PC-3 (cell line): Measurements from ENCODE around the gene ARSB. TPM values are rescaled to one million over a fixed set of nuclear protein-coding genes. Genes with fewer than 3 reads are reported as not detected.
"Not testable (repeated sequence)": the region's sequence is repeated elsewhere in the genome, so short reads cannot be mapped to it uniquely, and the experiment has no call there.

Experiments used
- ATAC-seq: fragments of 200-7000 bp; cut with Tn5 transposase; 2 replicates; pipeline ENCODE4 v1.9.1; 2020; ENCODE audit warnings: mild to moderate bottlenecking, moderate library complexity
- BruUV-seq: library from RNA; stranded (reverse); fragments of 400-500 nt; replicated peaks from 2 replicates; lab custom pipeline; 2021; lab: Mats Ljungman, UMichigan
- CTCF ChIA-PET: fragments of 300-600 bp; sonication (Branson Sonifier 250); formaldehyde crosslinking; loops from one replicate; lab custom pipeline; 2022; ENCODE audit warnings: antibody characterized with exemption; lab: Charles Lee
- POLR2A ChIA-PET: fragments of 300-600 bp; sonication (Branson Sonifier 250); formaldehyde crosslinking; loops from one replicate; lab custom pipeline; 2022; ENCODE audit warnings: antibody characterized with exemption; ENCODE audit not compliant: unreplicated experiment; lab: Charles Lee
- DNase-seq: peaks from one replicate; pipeline ENCODE4 v3.0.0-alpha.2; 2015
- H2AFZ ChIP-seq: fragments of 300-600 bp; sonication (generic); 2 replicates; pipeline ENCODE4 v1.6.0; 2016; ENCODE audit warnings: antibody characterized with exemption, low read length
- H3F3A ChIP-seq: fragments of 300-600 bp; sonication (generic); one replicate; pipeline ENCODE4 v1.6.0; 2017; ENCODE audit warnings: antibody characterized with exemption, low read length, control low read depth, mild to moderate bottlenecking; ENCODE audit not compliant: unreplicated experiment
- H3K27ac ChIP-seq: fragments of 300-600 bp; sonication (generic); 2 replicates; pipeline ENCODE4 v1.5.1; 2016; ENCODE audit warnings: mild to moderate bottlenecking, low read length
- H3K27me3 ChIP-seq: fragments of 300-600 bp; sonication (generic); 2 replicates; pipeline ENCODE4 v1.6.1; 2016; ENCODE audit warnings: low read length, mixed read lengths
- H3K36me3 ChIP-seq: fragments of 300-600 bp; sonication (generic); 2 replicates; pipeline ENCODE4 v1.6.1; 2016; ENCODE audit warnings: low read depth, mixed run types, low read length, mixed read lengths
- H3K4me1 ChIP-seq: fragments of 300-600 bp; sonication (generic); 2 replicates; pipeline ENCODE4 v1.5.1; 2016; ENCODE audit warnings: low read length; ENCODE audit not compliant: insufficient read depth
- H3K4me2 ChIP-seq: fragments of 300-600 bp; sonication (generic); 2 replicates; pipeline ENCODE4 v1.6.0; 2016; ENCODE audit warnings: low read length
- H3K4me3 ChIP-seq: fragments of 300-600 bp; sonication (generic); 2 replicates; pipeline ENCODE4 v1.5.1; 2016; ENCODE audit warnings: mild to moderate bottlenecking, low read length, mixed read lengths
- H3K79me2 ChIP-seq: fragments of 300-600 bp; sonication (generic); 2 replicates; pipeline ENCODE4 v1.6.1; 2017; ENCODE audit warnings: low read length, mixed read lengths
- H3K9ac ChIP-seq: fragments of 300-600 bp; sonication (generic); 2 replicates; pipeline ENCODE4 v1.6.0; 2016; ENCODE audit warnings: mild to moderate bottlenecking, low read length
- H3K9me2 ChIP-seq: fragments of 300-600 bp; sonication (generic); replicated peaks from 2 replicates; pipeline ENCODE4 v1.6.1; 2016; ENCODE audit warnings: mixed run types, low read length, mixed read lengths
- H3K9me3 ChIP-seq: fragments of 300-600 bp; sonication (generic); 2 replicates; pipeline ENCODE4 v1.6.1; 2016; ENCODE audit warnings: low read length, mixed read lengths
- H4K20me1 ChIP-seq: fragments of 300-600 bp; sonication (generic); 2 replicates; pipeline ENCODE4 v1.6.1; 2016; ENCODE audit warnings: low read length, mixed read lengths
- CTCF ChIP-seq: fragments of 300-600 bp; sonication (generic); conservative IDR thresholded peaks from 2 replicates; pipeline ENCODE4 v1.5.1; 2017; ENCODE audit warnings: antibody characterized with exemption, low read depth, mild to moderate bottlenecking, low read length
- EZH2 ChIP-seq: fragments of 300-600 bp; sonication (generic); IDR thresholded peaks from one replicate; pipeline ENCODE4 v1.6.1; 2017; ENCODE audit warnings: antibody characterized with exemption, mild to moderate bottlenecking, low read length; ENCODE audit not compliant: unreplicated experiment
- EZH2phosphoT487 ChIP-seq: fragments of 300-600 bp; sonication (generic); IDR thresholded peaks from 2 replicates; pipeline ENCODE4 v1.6.1; 2018; ENCODE audit warnings: mild to moderate bottlenecking, antibody characterized with exemption, low read length, borderline replicate concordance
- intact Hi-C: fragments of 100-400 bp; cut with micrococcal nuclease; formaldehyde crosslinking; loops from 2 replicates; pipeline ENCODE4 v1.9.0; 2023
- total RNA-seq: library from RNA; depleted of rRNA; stranded (reverse); fragments of >200 nt; gene quantifications from 2 replicates; pipeline ENCODE4 v1.2.3, GENCODE V29; 2014

ARSB gene
- total RNA-seq, 1 experiment from 2014 or later, result 8.1 TPM

DNA sequence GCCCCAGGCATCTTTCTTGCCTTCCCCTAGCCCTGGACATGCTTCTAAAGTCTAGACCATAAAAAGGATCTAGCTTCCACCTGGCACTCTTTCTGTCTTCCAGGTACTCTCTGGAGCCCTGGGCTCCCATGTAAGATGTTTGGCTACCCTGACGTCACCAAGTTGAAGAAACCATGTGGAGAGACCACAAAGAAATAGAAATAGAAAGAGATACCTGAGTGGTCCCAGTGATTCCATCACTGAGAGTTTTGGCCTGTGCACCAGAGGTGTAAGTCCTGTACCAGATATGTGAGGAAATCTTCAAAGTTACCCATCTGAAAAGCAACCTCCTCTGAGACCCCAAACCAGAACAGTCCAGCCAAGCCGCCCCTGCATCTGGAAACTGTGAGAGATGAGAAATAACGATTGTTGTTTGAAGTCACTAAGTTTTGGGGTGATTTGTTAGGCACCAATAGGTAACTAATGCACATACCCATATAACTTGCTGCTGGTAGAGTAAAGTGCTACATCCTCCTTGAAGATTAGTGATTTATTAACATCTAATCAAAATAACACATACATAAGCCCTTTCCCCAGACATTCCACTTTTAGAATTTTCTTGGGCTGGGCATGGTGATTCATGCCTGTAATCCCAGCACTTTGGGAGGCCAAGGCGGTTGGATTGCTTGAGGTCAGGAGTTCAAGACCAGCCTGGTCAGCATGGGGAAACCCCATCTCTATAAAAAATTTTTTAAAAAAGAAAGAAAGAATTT lies 250.8 kb downstream of the ARSB start:
- H3K27me3 ChIP-seq, result no peaks in the 10 kb centered on the region
- H3K79me2 ChIP-seq, result no peaks in the 10 kb centered on the region
- H3K9ac ChIP-seq, result no peak overlapping the region
- H4K20me1 ChIP-seq, result no peaks in the 10 kb centered on the region
- no peaks in the 10 kb centered on the region for H3K9me3 ChIP-seq
- H3K4me3 ChIP-seq, result no peak overlapping the region
- H2AFZ ChIP-seq, result no peak overlapping the region
- no peaks in the 10 kb centered on the region for H3K4me1 ChIP-seq
- POLR2A ChIA-PET, result no interaction called here
- no peak overlapping the region for H3K27ac ChIP-seq
- BruUV-seq, result no TSS peak
- H3F3A ChIP-seq, result no peaks in the 10 kb centered on the region
- no peak for ATAC-seq
- CTCF ChIA-PET, result no interaction called here
- intact Hi-C loops, result no loop called here
- no peaks in the 10 kb centered on the region for H3K9me2 ChIP-seq
- TF ChIP-seq CTCF (no peak), EZH2phosphoT487 (no peak), EZH2 (no peak)
- H3K4me2 ChIP-seq, result no peak overlapping the region
- no peak for DNase-seq
- no peaks in the 10 kb centered on the region for H3K36me3 ChIP-seq

- H3K9me3 ChIP-seq, H3K79me2 ChIP-seq, POLR2A ChIA-PET, BruUV-seq, H3K27me3 ChIP-seq, H3K9me2 ChIP-seq, H2AFZ ChIP-seq, H3K4me2 ChIP-seq, H3K9ac ChIP-seq, H3K36me3 ChIP-seq, H3K4me1 ChIP-seq, DNase-seq, H3K4me3 ChIP-seq, CTCF ChIA-PET, H3K27ac ChIP-seq, intact Hi-C loops, H4K20me1 ChIP-seq, H3F3A ChIP-seq, ATAC-seq: not testable (repeated sequence)
Measured at GRCh38 chr5:78732721-78733120, 252.4 kb downstream of the ARSB start.

GRCh38 chr5:78731884-78732283 lies 253.2 kb downstream of the ARSB start:
- no peaks in the 10 kb centered on the region for H3K79me2 ChIP-seq
- TF ChIP-seq CTCF (no peak), EZH2phosphoT487 (no peak), EZH2 (no peak)
- H4K20me1 ChIP-seq, result no peaks in the 10 kb centered on the region
- no peaks in the 10 kb centered on the region for H3K4me1 ChIP-seq
- H3K4me2 ChIP-seq, result no peak overlapping the region
- no peak overlapping the region for H3K9ac ChIP-seq
- no TSS peak for BruUV-seq
- H3K27me3 ChIP-seq, result no peaks in the 10 kb centered on the region
- intact Hi-C loops, result no loop called here
- no peak overlapping the region for H3K4me3 ChIP-seq
- H3K9me2 ChIP-seq, result no peaks in the 10 kb centered on the region
- H3F3A ChIP-seq, result no peaks in the 10 kb centered on the region
- DNase-seq (peak; percentile 18), ATAC-seq (no peak)
- H3K36me3 ChIP-seq, result no peaks in the 10 kb centered on the region
- no peaks in the 10 kb centered on the region for H3K9me3 ChIP-seq
- H2AFZ ChIP-seq, result no peak overlapping the region
- CTCF ChIA-PET, result no interaction called here
- POLR2A ChIA-PET, result no interaction called here
- H3K27ac ChIP-seq, result no peak overlapping the region
